ENCODE results near the gene TBXA2R.

DNA sequence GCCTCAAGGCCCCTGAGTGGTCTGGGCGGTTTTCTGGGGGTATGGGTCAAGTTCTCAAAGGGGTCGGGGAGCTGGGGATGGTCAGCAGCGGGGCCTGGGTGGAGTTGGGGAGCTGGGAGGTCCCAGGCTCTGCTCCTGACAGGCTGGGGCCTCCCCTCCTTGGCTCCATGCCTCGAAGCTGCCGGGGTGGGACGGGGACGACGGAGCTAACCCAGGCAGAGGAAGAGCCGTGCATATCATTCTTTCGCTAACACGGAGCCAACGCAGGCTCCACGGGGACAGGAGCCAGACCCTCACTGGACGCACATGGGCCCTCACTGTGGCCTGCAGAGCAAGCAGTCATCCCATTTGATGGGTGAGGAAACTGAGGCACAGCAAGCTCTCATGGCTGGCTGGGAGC lies 45.7 kb upstream of the TBXA2R start:
- TF ChIP-seq POLR2A (IDR thresholded peaks at IDR 0.05) (no peak), POLR2AphosphoS5 (IDR thresholded peaks at IDR 0.05) (no peak), EP300 (IDR thresholded peaks at IDR 0.05) (no peak)
- TF ChIP-seq, protein P1, sequence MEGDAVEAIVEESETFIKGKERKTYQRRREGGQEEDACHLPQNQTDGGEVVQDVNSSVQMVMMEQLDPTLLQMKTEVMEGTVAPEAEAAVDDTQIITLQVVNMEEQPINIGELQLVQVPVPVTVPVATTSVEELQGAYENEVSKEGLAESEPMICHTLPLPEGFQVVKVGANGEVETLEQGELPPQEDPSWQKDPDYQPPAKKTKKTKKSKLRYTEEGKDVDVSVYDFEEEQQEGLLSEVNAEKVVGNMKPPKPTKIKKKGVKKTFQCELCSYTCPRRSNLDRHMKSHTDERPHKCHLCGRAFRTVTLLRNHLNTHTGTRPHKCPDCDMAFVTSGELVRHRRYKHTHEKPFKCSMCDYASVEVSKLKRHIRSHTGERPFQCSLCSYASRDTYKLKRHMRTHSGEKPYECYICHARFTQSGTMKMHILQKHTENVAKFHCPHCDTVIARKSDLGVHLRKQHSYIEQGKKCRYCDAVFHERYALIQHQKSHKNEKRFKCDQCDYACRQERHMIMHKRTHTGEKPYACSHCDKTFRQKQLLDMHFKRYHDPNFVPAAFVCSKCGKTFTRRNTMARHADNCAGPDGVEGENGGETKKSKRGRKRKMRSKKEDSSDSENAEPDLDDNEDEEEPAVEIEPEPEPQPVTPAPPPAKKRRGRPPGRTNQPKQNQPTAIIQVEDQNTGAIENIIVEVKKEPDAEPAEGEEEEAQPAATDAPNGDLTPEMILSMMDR (IDR thresholded peaks at IDR 0.05) = no peak

All from suprapubic skin (tissue), 4 donors.